Neural cell (in vitro differentiated cells): ENCODE data around the gene SHPK. TPM values are rescaled to one million over a fixed set of nuclear protein-coding genes. Genes with fewer than 3 reads are reported as not detected.

Experiments
- H2AFZ ChIP-seq: fragments of 200-600, 300-800 bp; sonication (generic), shearing (Covaris generic); 2 replicates; pipeline ENCODE4 v1.6.0; 2014; ENCODE audit warnings: low read depth, mild to moderate bottlenecking, antibody characterized with exemption, low read length, moderate library complexity
- H3F3A ChIP-seq: fragments of 200-600 bp; shearing (Covaris generic); 2 replicates; pipeline ENCODE4 v1.6.1; 2016; ENCODE audit warnings: mild to moderate bottlenecking, moderate library complexity, mixed read lengths, antibody characterized with exemption, low read length; ENCODE audit not compliant: insufficient read depth, poor library complexity, severe bottlenecking
- H3K27ac ChIP-seq: fragments of 200-600, 300-800 bp; sonication (generic), shearing (Covaris generic); 2 replicates; pipeline ENCODE4 v1.5.1; 2014; ENCODE audit warnings: mild to moderate bottlenecking, low read length, moderate library complexity
- H3K27me3 ChIP-seq: fragments of 300-800, 200-600 bp; sonication (generic), shearing (Covaris generic); 2 replicates; pipeline ENCODE4 v1.6.0; 2014; ENCODE audit warnings: mild to moderate bottlenecking, low read depth, low read length, moderate library complexity; ENCODE audit not compliant: insufficient read depth
- H3K36me3 ChIP-seq: fragments of 300-800, 200-600 bp; sonication (generic), shearing (Covaris generic); 2 replicates; pipeline ENCODE4 v1.5.1; 2014; ENCODE audit warnings: mild to moderate bottlenecking, antibody characterized with exemption, low read length, moderate library complexity; ENCODE audit not compliant: insufficient read depth
- H3K4me2 ChIP-seq: fragments of 300-800, 200-600 bp; sonication (generic), shearing (Covaris generic); 2 replicates; pipeline ENCODE4 v1.6.0; 2014; ENCODE audit warnings: mild to moderate bottlenecking, low read length
- H3K4me3 ChIP-seq: fragments of 300-800, 200-600 bp; sonication (generic), shearing (Covaris generic); 2 replicates; pipeline ENCODE4 v1.5.1; 2014; ENCODE audit warnings: mild to moderate bottlenecking, low read length, moderate library complexity
- H3K79me2 ChIP-seq: fragments of 200-600 bp; shearing (Covaris generic); replicated peaks from 2 replicates; pipeline ENCODE4 v1.6.0; 2014; ENCODE audit warnings: mild to moderate bottlenecking, low read length, moderate library complexity; ENCODE audit not compliant: insufficient read depth
- H3K9ac ChIP-seq: fragments of 300-800, 200-600 bp; sonication (generic), shearing (Covaris generic); 2 replicates; pipeline ENCODE4 v1.6.1; 2016; ENCODE audit warnings: mild to moderate bottlenecking, low read length, mixed read lengths
- H3K9me2 ChIP-seq: fragments of 200-600 bp; shearing (Covaris generic); 2 replicates; pipeline ENCODE4 v1.6.1; 2016; ENCODE audit warnings: mild to moderate bottlenecking, low read length, mixed read lengths; ENCODE audit not compliant: insufficient read depth
- H3K9me3 ChIP-seq: fragments of 200-600, 300-800 bp; sonication (generic), shearing (Covaris generic); 2 replicates; pipeline ENCODE4 v1.6.1; 2016; ENCODE audit warnings: mild to moderate bottlenecking, mixed run types, low read length, moderate library complexity, mixed read lengths
- H4K20me1 ChIP-seq: fragments of 200-600 bp; shearing (Covaris generic); 2 replicates; pipeline ENCODE4 v1.6.1; 2016; ENCODE audit warnings: mild to moderate bottlenecking, mixed run types; ENCODE audit not compliant: insufficient read depth
- EZH2 ChIP-seq: fragments of 200-600, 300-800 bp; shearing (Covaris generic), sonication (generic); IDR thresholded peaks from 2 replicates; pipeline ENCODE4 v1.6.1; 2014; ENCODE audit warnings: antibody characterized with exemption, low read length, borderline replicate concordance, mild to moderate bottlenecking; ENCODE audit not compliant: insufficient read depth, poor library complexity, severe bottlenecking
- MXI1 ChIP-seq: fragments of 450-650 bp; conservative IDR thresholded peaks from 2 replicates; pipeline ENCODE4 v1.6.1; 2014; ENCODE audit warnings: antibody characterized with exemption, mild to moderate bottlenecking; ENCODE audit not compliant: poor library complexity, severe bottlenecking
- POLR2AphosphoS5 ChIP-seq: IDR thresholded peaks from 2 replicates; pipeline ENCODE4 v1.6.1; 2012
- SMC3 ChIP-seq: fragments of 450-650 bp; conservative IDR thresholded peaks from 2 replicates; pipeline ENCODE4 v1.6.1; 2014; ENCODE audit warnings: antibody characterized with exemption, mild to moderate bottlenecking, moderate library complexity; ENCODE audit not compliant: poor library complexity
- TAF1 ChIP-seq: IDR thresholded peaks from 2 replicates; pipeline ENCODE4 v1.6.1; 2012; ENCODE audit warnings: low read depth
- polyA plus RNA-seq: library from polyadenylated mRNA; depleted of rRNA; stranded (reverse); fragments of >200 nt; gene quantifications from 2 replicates; pipeline ENCODE4 v1.2.3, GENCODE V29; 2014
- TF ChIP-seq, protein P1 (sequence below): IDR thresholded peaks from 2 replicates; pipeline ENCODE4 v1.6.1; 2012; ENCODE audit warnings: borderline replicate concordance
- TF ChIP-seq, protein P2 (sequence below): fragments of 450-650 bp; IDR thresholded peaks from 2 replicates; pipeline ENCODE4 v1.5.1; 2014; ENCODE audit warnings: antibody characterized with exemption, mild to moderate bottlenecking, moderate library complexity; ENCODE audit not compliant: poor library complexity, severe bottlenecking

SHPK gene
- polyA plus RNA-seq, 1 donor from 2014 or later = 14.3 TPM

DNA sequence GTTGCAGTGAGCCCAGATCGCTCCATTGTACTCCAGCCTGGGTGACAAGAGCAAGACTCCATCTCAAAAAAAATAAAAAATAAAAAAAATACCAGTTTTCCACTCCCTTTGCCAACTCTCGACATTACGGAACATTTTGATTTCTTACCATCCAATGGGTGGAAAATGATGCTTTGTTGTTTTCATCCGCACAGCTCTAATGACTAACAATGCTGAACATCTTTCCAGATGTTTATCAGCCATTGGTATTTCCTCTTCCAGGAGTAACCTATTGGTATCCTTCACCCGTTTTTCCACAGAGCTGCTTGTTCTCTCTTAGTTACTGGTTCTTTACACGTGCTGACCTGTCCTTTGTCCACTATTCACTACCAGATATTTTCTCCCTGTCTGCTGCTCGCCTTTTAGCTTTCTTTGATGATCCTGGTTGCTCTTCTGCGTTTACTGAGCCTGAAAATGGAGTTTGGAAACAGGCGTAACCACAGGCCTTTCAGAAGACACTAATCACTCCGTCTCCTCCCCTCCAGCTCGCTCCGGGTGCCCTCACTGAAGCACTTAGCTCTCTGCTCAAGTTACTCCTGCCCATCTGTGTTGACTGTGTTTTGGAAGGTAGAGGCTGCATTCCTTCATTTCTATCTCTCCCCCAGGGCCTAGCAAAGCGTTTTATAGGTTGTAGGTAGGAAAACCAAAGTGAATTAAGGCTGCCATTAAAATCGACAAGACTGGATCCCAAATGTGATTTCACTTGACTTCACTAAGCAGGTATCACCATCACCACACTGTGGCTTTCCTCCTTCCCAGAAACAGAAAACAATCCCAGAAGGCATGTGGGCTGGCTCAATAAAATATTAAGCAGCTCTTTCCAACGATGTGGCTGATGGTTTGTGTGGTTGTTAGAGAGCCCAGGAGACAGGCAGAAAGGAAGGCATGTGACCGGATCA lies 8.9 kb downstream of the SHPK start:
- Histone ChIP-seq H3K27ac (no peak overlapping the region), H3K36me3 (no peaks in the 10 kb centered on the region)

DNA sequence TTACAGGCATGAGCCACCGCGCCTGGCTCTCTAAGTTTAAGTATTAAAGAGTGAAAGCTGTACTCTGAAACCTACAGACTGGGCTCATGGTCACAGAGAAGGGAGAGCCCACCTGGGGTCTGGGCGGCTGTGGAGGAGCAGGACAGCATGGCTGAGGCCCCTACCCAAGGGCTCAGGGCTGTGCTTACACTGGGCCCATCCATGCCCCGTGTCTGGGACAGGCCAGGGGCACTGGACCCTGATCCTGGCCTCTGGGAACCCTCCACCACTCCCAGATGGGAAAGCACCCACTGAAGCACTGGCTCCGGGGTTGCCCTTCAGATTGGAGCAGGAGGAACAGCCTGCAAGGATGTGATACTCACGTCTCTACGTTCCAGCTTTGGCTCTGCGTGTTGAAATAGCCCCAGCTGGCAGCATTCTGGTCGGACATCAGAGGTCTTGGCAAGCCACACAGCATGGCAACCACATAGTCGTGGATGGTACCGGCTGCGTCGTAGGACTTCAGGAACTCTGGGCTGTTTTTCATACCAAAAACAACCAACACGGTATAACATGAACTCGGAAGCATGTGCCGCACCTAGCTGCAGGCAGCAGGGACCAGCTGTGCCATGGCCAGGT lies 13.0 kb downstream of the SHPK start:
- Histone ChIP-seq H3K27ac (no peak overlapping the region), H3K9me2 (no peaks in the 10 kb centered on the region), H3K4me2 (no peak overlapping the region), H3K4me3 (no peak overlapping the region), H3K9me3 (no peaks in the 10 kb centered on the region), H3K79me2 (no peaks in the 10 kb centered on the region), H3F3A (no peaks in the 10 kb centered on the region), H4K20me1 (no peaks in the 10 kb centered on the region), H3K9ac (no peak overlapping the region), H2AFZ (no peak overlapping the region), H3K27me3 (no peaks in the 10 kb centered on the region), H3K36me3 (no peaks in the 10 kb centered on the region)
- TF ChIP-seq SMC3 = no peak
- TF ChIP-seq, protein P1, sequence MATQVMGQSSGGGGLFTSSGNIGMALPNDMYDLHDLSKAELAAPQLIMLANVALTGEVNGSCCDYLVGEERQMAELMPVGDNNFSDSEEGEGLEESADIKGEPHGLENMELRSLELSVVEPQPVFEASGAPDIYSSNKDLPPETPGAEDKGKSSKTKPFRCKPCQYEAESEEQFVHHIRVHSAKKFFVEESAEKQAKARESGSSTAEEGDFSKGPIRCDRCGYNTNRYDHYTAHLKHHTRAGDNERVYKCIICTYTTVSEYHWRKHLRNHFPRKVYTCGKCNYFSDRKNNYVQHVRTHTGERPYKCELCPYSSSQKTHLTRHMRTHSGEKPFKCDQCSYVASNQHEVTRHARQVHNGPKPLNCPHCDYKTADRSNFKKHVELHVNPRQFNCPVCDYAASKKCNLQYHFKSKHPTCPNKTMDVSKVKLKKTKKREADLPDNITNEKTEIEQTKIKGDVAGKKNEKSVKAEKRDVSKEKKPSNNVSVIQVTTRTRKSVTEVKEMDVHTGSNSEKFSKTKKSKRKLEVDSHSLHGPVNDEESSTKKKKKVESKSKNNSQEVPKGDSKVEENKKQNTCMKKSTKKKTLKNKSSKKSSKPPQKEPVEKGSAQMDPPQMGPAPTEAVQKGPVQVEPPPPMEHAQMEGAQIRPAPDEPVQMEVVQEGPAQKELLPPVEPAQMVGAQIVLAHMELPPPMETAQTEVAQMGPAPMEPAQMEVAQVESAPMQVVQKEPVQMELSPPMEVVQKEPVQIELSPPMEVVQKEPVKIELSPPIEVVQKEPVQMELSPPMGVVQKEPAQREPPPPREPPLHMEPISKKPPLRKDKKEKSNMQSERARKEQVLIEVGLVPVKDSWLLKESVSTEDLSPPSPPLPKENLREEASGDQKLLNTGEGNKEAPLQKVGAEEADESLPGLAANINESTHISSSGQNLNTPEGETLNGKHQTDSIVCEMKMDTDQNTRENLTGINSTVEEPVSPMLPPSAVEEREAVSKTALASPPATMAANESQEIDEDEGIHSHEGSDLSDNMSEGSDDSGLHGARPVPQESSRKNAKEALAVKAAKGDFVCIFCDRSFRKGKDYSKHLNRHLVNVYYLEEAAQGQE = no peak
- TF ChIP-seq, protein P2, sequence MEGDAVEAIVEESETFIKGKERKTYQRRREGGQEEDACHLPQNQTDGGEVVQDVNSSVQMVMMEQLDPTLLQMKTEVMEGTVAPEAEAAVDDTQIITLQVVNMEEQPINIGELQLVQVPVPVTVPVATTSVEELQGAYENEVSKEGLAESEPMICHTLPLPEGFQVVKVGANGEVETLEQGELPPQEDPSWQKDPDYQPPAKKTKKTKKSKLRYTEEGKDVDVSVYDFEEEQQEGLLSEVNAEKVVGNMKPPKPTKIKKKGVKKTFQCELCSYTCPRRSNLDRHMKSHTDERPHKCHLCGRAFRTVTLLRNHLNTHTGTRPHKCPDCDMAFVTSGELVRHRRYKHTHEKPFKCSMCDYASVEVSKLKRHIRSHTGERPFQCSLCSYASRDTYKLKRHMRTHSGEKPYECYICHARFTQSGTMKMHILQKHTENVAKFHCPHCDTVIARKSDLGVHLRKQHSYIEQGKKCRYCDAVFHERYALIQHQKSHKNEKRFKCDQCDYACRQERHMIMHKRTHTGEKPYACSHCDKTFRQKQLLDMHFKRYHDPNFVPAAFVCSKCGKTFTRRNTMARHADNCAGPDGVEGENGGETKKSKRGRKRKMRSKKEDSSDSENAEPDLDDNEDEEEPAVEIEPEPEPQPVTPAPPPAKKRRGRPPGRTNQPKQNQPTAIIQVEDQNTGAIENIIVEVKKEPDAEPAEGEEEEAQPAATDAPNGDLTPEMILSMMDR = no peak
- no peak for TF ChIP-seq TAF1

More for the DNA sequence above, 8.9 kb downstream of the SHPK start:
- H4K20me1 ChIP-seq = no peaks in the 10 kb centered on the region
- no peaks in the 10 kb centered on the region for H3K27me3 ChIP-seq
- no peak overlapping the region for H3K4me3 ChIP-seq
- H3F3A ChIP-seq = no peaks in the 10 kb centered on the region
- no peak overlapping the region for H3K4me2 ChIP-seq
- no peak overlapping the region for H3K9ac ChIP-seq
- no peak overlapping the region for H2AFZ ChIP-seq
- no peaks in the 10 kb centered on the region for H3K79me2 ChIP-seq
- H3K9me3 ChIP-seq = no peaks in the 10 kb centered on the region
- TF ChIP-seq EZH2 = no peak
- no peak for TF ChIP-seq MXI1
- TF ChIP-seq POLR2AphosphoS5 = no peak
- TF ChIP-seq, protein P1 = no peak
- no peak for TF ChIP-seq SMC3
- H3K9me2 ChIP-seq = no peaks in the 10 kb centered on the region
